ENCODE measurements around the gene MSI2.

MSI2 gene

DNA sequence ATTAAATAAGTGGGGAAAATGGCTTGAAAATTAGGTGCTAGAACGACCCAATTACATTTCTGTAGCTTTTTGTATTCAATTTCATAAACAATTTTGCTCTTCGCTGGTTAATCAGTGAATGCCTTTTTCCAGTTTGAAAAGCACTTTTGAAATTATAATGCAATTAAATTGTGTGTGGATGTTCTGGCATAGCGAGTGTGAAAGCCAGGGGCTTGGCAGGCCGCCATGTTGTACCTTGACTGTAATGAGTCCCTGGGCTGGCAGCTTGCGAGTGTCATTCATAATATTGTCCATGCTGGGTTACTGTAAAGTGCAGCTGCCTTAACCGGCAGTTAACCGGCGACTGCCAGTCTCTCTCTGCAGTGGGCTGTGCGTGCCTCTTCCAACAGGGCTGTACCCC is 310.9 kb downstream of the MSI2 start:
- peak; percentile 73 for DNase-seq

DNA sequence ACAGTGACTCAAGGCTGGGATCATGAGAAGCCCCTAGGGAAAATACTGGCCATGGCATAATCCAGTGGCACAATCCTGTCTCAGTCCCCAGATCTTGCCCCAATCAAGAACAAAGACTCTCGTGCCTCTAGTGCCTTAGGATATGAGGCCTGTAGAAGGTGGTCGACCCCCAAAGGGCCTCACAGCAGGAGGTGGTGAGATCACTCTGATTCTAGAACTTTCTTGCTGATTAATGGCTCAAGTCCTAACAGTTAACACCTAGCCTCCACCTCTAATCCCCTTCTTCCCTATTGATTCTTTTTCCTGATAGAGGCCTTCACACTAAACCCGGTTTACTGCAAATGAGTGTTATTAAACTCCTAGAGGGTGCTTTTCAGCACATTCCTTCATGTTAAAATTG is 312.0 kb downstream of the MSI2 start:
- no peak for DNase-seq

DNA sequence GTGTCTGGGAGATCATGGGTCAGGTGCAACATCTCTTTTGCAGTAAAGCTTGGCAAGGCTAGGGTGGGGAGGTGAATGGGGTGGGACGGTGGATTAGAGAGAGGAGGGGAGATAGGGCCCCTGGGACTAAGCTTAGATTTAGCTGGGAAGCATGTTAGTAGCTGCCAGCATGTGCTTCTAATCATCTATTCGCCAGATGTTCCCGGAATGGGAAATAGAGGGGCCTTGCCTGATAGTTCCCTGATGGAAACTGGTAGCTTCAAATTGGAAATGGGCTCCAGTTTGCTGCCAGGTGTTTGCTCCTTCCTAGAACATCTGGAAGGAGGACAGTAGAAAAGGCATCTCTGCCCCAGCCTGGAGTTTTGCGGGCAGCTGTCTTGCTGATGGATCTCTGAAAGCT is 312.7 kb downstream of the MSI2 start:
- no peak for DNase-seq

DNA sequence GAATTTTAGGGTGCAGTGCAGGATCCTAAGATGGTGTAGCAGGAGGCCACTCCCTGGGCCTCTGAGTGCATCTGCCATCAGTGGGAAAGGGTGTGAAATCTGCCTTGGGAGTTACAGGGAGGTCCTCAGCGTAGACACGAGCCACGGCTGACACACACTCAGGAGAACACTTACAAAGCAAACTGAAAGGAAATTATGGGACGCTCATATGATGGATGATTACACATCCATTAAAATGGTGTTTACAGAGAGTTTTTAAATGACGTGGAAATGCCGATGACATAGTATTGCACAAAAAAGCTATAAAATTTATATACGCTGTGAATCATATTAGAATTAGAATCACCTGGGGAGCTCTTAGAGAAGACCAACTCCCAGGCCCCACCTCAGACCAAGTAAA is 313.5 kb downstream of the MSI2 start:
- peak; percentile 35 for DNase-seq

DNA sequence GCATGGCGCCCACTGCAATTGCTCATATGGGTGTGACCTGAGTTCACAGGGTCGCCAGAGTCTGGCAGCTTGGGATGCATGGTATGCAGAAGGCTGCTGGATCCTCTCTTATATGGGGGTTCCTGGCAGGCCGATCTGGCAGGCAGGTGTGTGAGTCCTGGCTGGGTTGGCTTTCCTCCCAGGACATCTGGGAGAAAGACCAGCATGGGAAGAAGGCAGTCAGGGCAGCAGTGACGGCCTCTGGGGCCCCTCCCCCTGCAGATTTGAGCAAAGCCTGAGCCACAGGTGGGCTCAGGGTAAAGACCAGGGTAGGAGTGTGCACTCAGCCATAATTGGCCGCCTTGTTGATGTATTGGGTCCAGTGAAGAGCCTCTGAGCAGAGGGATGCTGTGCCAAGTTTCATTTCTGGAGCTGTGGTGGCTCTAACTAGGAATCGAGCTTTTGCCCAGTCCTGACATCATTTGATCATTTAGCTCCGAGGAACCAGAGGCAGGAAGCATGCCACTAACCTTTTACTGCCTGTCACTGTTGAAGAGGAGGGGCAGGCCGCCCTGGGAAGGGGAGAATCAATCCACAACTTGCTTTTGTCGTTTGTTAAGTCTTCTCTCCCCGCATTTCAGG is 314.5 kb downstream of the MSI2 start:
- DNase-seq, result peak; percentile 72

DNA sequence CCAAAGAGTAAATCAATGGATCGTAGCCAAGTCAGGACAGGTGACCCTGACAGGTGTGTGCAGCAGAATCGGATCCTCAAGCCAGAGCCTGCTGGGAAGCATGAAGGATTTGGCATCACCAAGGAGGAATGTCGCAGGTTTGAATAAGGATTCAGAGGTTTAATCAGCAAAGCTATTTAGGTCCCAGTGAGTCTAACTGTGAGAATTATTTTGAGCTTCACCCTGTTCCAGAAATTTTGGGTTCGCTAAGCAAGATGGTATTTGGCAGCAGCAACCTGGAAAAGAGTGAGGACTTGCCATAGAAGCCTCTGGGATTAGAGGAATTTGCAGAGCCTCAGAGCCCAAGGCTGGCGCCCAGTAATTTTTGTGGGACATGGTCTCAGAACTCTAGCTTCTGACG is 315.7 kb downstream of the MSI2 start:
- peak; percentile 66 for DNase-seq

DNA sequence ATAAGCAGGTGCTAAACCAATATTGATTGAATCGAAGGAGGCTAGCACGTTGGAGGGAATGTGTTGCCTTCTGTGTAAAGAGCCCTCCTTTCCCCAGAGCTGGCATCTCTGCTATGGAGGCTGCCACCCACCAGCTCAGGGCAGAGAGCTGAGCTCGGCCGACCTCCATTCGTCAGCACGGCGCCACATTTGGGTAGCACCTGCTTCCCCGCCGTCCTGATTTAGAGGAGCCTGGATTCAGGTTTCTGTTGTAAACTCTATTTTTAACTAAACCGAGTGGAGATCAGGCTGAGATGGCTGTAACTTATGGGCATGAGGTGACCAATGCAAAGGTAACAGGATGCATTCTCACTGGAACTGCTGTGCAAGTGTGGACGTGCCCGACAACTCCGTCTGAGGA is 316.3 kb downstream of the MSI2 start:
- no peak for DNase-seq

DNA sequence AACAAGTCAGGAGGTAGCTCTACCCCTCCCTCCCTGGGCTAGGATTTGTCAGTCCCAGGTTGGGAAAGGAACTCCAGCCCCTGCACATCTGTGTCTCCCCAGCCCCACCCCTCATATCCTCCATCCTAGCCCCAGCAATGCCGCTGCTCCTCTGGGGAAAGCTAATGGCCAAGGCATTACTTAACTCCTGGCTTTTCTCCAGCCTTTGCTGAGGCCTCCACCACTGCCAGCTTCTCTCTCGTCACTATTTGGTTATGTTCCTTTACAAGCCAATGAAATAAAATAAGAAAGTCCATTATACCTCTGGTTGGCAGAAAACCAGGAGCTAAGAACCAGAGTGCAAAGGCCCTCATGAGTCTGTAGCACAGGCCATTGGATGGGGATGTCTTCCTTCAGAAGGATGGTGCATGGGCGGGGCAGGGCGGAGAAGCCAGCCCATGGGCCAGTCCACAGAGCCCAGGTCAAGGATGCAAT is 317.8 kb downstream of the MSI2 start:
- peak; percentile 82 for DNase-seq

DNA sequence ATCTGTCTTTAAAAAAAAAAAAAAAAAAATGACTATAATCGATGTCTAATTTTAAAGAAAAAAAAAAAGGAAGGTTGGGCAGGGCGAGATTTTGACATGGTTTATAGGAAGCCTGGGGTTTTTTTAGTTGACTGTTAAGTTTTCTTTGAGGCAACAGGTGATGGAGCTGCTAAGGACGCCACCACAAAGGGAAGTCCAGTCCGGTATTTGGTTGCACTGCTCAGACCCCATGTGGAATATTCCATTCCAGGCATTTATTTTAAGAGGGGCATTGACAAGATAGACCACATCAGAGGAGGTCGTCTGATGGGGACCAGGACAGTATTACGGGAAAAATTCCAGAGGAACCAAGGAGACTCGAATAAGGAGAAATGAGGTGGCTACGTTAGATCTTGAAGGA is 320.4 kb downstream of the MSI2 start:
- DNase-seq, result no peak

DNA sequence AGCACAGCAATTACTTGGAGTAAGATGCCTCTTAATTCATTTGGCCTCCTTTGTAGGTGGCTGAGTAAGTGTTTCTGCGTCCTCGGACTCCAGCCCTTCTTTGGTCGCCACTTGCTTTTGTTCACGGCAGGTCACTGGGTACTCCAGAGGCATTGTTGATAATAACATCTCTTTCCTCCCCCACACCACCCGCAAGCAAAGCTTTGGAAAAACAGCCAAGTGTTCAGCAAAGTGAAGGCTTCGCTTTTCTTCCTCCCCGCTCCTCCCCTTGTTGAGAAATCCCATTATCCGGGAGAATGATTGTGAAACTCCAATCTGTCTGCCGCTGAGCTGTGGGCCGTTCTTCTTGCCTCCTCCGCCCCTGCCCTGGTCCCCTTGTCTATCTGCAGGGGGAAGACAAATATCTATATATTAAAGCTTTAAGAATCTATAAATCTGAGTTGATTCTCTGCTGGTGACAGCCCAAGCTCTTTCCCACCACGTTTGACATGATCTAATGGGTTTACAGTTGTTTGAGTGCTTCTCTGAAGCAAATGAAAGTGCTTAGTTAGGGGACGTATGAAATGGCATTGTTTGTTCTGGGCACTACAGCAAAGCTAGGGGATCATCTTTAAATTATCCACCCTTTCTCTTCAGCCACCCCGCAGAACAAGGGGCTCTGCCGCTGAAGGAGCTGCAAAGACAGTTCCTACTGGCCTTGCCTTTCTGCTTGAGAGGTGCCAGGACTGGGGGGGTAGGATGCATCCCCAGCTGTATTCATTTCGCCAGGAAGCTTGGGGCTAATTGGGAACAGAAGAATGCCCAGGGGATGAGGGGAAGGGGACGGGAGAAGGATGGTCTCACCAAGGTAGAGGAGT is 321.7 kb downstream of the MSI2 start:
- DNase-seq, result peak; percentile 72

DNA sequence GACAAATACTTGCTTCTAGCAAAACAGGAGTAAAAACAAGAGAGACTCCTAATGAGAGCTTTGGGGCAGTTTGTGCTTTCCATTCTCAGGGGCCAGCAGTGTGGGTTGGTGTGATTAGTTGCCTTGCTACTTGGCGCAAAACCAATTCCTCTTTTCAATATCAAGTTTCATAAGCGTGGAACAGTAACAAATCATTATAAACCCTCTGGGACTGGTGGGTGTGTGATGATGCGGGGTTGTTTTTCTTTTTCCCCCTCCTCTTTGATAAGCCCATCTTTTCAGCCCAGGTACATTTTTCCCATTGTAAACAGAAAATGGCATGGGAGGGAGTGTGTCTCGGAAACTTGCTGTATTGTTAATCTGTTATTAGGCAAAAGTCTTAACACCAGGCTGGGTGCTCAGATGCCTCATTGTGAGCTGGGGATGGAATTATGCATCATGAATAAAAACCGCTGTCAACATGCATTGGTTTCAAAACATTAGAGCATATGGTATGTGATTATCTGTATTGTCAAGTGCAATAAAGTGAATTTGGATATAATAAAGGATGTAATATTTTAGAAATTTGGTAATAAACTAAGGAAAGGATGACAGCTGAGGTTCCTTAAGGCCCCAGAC is 322.4 kb downstream of the MSI2 start:
- peak; percentile 44 for DNase-seq

DNA sequence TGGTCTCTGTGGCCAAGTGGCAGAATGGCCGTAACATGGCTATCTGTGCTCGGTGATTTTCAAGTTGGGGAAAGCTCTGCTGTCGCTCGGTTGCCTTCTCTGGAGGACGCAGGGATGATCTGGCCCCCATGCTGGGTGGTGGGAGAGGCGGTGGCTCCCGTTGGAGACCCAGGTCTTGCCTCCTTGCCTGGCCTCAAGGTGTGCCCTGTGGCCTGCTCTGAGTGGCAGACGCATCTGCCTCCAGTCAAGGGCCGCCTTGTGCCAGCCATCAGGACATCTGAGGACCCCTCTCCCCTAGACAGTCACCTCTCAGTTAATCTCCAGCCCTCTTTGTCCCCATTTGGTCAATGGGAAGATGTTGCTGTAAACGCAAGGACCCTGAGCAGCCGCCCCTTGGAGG is 322.9 kb downstream of the MSI2 start:
- no peak for DNase-seq

DNA sequence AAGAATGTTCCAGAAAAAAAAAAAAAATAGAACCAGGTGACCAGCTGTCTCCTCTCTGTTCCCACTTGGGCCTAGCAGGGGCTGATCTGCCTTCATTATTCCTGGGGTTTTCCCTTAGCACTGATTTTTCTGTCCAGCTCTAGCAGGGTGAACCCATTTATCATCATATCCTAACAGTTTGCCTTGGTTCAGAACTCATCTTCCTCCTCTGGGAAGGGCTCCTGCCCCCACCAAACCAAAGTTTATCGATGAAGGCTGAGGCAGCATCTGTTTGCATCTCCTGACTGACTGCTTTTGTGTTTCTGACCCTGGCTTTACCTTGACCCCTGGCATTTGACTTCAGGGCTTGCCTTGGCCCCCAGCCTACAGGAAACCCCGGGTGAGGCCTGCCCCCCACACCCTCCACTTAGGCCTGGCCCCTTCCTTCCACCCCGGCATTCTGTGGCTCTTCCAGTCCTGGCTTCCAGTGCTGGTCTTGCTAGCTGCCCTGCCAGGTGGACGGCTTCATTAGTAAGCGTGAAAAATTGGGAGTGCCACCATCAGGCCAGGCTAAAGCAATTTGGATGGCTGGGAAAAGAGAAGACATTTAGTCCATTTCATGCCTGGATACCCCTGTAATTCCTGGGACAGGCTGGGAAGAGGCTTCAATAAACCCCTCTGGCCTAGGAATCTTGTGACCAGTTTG is 323.9 kb downstream of the MSI2 start:
- no peak for DNase-seq

DNA sequence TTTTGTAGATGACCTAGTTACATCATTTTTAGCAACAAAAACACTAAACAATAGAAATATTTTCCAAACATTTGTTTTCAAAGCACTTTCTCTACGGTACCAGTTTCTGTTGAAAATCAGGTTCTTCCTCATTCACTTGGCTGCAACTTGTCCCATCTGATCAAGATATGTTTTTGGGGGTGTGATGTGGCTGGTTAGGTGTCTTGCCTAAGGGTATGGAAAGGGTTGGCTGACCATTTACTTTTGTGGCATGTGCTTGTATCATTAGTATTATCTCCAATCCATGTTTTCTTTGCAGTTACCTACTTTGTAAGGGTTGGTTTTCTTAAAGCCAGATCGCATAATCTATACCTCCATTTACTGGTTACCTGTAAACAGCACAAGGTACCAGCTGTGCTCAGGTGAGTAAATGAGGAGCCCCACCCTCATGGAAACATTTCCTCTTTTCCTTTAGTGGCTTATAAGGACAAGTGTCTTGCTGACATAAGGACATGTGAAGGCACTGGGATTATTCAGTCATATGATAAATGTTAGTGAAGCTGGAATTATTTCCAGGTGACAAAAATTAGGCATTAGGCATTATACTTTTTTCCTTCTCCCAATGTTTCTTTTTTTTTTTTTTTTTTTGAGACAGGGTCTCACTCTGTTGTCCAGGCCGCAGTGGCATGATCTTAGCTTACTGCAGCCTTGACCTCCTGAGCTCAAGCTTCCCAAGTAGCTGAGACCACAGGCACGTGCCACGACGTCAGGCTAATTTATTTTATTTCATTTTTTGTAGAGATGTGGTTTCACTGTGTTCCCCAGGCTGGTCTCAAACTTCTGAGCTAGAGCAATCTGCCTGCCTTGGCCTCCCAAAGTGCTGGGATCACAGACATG is 326.8 kb downstream of the MSI2 start:
- no peak for DNase-seq

DNA sequence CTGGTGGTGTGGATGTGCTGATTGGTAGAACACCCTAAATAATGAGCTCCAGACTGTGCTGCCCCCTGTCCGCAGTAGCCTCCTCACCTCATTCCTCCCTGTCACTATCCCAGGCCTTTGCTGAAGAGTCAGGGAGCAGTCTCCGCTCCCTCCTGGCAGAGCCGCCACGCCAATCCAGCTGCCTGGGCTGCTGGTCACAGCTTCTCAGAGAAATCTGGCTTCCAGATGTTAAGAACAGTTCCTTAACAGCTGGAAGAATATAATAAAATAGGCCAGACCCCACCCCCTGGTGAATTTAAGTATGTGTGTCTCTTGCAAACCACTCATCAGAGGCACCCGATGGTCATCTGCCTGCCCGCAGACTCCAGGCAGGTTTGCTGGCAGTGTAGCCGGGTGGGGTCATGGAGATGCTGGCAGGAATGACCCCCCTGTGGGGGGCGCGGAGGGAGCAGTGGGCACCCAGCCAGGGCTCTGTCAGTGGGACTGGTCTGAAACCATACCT is 327.8 kb downstream of the MSI2 start:
- DNase-seq, result no peak

DNA sequence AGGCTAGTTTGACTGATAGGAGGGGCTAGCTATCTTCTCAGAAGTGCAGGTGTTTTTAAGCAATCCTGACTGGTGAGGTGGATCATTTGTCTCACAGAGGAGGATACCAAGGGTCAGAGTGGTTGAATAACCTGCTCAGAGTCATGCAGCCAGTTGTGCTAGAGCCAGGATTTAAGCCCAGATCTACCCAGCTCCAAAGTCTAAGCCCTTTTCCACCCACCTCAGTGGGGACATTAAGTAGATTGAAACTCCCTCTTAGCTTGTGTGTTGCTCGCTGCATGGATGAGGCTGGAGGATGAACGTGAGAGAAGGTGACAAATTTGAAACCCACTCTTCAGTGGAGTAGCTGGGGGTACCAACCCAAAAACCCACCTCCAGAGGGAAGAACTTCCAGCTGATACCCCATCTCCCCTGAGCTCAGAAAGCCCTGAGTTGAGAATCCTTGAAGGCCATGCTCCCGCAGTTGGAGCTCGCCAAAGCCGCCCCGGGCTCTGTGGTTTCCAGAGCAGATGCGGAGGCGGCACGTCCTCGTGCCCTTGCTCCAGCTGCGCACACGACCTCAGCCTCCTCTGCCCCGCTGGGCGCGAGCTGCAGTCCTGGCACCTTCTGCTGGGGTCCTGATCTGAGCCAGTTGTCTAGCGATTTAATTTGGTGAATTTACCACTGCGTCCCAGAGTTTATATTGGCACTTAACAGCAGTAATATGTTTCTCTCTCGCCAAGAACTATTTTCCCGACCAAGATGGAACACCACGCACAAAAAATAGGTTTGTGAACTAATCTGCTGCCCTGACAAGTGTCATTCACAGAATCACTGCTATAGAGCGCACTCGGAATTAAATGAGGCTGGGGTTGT is 329.2 kb downstream of the MSI2 start:
- no peak for DNase-seq

DNA sequence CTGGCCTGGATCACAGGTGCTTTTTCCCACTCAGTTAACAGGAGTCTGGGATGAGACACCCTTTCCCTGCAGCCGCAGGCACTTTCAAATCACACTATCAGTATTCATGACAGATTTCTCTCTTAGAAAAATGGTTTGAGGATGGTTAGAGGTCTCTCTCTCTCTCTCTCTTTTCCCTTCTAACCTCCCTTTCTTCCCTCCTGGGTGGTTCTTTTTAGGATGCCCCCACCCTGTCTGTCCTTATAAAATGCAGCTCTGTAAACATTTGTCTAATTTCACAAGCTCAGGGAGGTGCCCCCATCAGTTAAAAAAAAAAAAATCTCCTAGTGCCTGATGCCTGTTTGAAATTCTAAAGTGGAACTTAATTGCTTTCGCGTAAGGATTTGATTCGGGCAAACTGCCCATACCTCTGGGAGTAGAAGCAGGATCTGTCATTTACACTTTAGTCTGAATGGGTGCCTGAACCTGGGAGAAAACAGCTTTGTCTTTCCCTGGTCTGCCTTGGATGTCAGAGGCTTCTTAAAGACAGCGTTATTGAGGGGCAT is 329.9 kb downstream of the MSI2 start:
- peak; percentile 13 for DNase-seq

DNA sequence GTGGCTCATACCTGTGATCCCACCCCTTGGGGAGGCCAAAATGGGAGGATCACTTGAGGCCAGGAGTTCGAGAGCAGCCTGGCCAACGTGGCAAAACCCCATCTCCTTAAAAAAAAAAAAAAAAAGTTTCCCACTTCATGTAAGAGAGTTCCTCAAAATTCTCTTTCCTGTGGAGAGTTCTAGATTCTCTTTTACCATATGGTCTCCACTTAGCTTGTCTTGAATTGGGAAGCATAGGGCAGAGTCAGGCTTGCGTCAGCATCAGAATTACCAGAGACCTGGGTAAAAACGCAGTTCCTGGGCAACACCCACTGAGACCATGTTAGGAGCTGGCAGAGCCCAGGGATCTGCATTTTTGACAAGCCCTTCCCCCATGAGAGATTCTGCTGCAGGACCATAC is 330.4 kb downstream of the MSI2 start:
- DNase-seq, result no peak

DNA sequence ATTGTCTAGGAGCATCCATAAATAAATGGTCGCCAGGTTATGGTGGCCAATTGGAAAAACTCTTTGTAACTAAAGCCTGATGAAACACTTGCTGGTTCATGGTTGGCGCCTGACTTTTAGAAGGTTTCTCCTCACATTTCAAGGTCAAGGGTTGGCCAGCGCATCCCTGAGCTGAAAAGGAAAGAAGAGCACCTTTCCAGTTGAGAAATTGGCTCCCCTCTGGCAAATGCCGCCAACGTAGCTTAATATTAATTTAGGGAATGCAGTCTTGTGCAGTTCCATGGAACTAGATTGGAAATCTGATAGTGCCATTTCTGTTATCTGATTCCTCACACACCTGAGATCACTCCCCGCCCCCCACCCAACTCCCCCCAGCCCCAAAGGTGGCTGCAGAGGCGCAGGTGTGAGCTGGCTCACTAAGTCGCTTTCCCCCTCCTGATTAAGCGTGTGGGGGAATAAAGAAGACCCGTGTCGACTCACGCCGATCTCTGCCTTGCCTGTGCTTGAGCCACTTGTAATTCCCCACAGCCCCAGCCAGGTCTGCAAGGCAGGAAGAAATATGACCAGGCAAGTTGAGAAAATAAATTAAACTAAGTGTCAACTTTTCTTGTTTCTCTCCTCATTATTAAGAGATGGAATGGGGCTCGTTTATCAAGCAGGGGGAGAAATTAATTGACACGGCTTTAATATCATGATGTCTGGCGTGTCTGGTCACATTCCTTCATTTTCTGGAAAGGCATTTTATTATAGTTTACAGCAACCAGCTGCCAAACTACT is 331.1 kb downstream of the MSI2 start:
- peak; percentile 54 for DNase-seq

DNA sequence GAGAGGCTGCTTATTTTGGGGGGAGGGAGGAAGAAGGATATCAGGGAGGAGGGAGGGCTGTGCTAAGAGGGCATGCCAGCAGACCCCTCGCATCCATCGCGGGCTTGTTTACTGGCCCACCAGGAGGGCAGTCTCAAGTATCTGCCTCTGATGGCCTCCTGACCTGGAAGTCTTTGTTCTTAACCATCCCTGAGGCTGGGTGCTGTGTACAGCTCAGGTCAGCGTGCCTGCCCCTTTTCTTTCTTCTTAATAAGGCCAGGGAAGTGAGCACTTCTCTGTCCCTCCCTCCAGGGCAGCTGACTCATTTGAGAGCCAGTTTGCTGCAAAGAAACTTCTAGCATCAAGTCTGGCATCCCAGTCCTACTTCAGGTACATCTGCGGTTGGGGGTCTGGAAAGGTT is 331.8 kb downstream of the MSI2 start:
- no peak for DNase-seq

Data from DMS79 treated with DMSO at 0.1 percent for 48 hours (cell line).